HFFc6 (cell line): ENCODE measurements around the gene FRMD4A. TPM values are rescaled to one million over a fixed set of nuclear protein-coding genes. Genes with fewer than 3 reads are reported as not detected.

Experiments used
- DNase-seq: peaks from one replicate; pipeline ENCODE4 v3.0.0-alpha.2; 2018
- H3K27ac Mint-ChIP-seq: 2 replicates; pipeline ENCODE4 v1.8.0; 2020; ENCODE audit warnings: mild to moderate bottlenecking, mixed read lengths
- H3K27me3 Mint-ChIP-seq: 2 replicates; pipeline ENCODE4 v1.8.0; 2021; ENCODE audit warnings: mild to moderate bottlenecking, moderate library complexity, mixed read lengths; ENCODE audit not compliant: insufficient read depth
- H3K36me3 Mint-ChIP-seq: 2 replicates; pipeline ENCODE4 v1.8.0; 2021; ENCODE audit warnings: low read depth, mixed read lengths
- H3K4me1 Mint-ChIP-seq: 2 replicates; pipeline ENCODE4 v1.8.0; 2020; ENCODE audit warnings: low read depth, mixed read lengths
- H3K4me3 Mint-ChIP-seq: 2 replicates; pipeline ENCODE4 v1.8.0; 2020; ENCODE audit warnings: mild to moderate bottlenecking, moderate library complexity, mixed read lengths
- H3K9me3 Mint-ChIP-seq: 2 replicates; pipeline ENCODE4 v1.8.0; 2020; ENCODE audit warnings: mild to moderate bottlenecking, mixed read lengths
- CTCF ChIP-seq: fragments of 200-600 bp; sonication (generic); IDR thresholded peaks from 2 replicates; pipeline ENCODE4 v1.5.0; 2021; ENCODE audit warnings: antibody characterized with exemption, mild to moderate bottlenecking
- total RNA-seq, 6 experiments: library from RNA; stranded (reverse); fragmentation: NEBNext Ultra II Directional; extraction: Animal tissue kit (Norgen Biotek cat#: 25700); gene quantifications; 2 replicates in 1 of 6; 3 replicates in 5 of 6; pipeline ENCODE4 v1.2.3, GENCODE V29; 2021

The FRMD4A gene
- total RNA-seq, 6 experiments from 2014 or later: 76.7 to 117 (median 92.3) TPM

- Mint-ChIP-seq H3K9me3 (no peaks in the 10 kb centered on the region), H3K36me3 (peaks cover 24% of the 10 kb centered on the region), H3K4me3 (no peak overlapping the region), H3K27ac (no peak overlapping the region), H3K4me1 (peaks cover 11% of the 10 kb centered on the region), H3K27me3 (no peaks in the 10 kb centered on the region; the same call in 1 of the 2 replicates)
- no peak for DNase-seq
- TF ChIP-seq CTCF: no peak
Observed at GRCh38 chr10:13621931-13622330, 708.8 kb downstream of the FRMD4A start.

- DNase-seq: peak; percentile 4
- no peaks in the 10 kb centered on the region for H3K9me3 Mint-ChIP-seq
- H3K4me3 Mint-ChIP-seq: 0 out of 2 replicates have a peak overlapping the region, but pooled peaks have one; percentile 13
- H3K4me1 Mint-ChIP-seq: peaks cover 45% of the 10 kb centered on the region
- peaks cover 32% of the 10 kb centered on the region for H3K36me3 Mint-ChIP-seq
- peak overlapping the region; percentile 69 for H3K27ac Mint-ChIP-seq
- no peaks in the 10 kb centered on the region for H3K27me3 Mint-ChIP-seq
- TF ChIP-seq CTCF: no peak
Observed at GRCh38 chr10:13617116-13617515, 713.6 kb downstream of the FRMD4A start.

- no peak for TF ChIP-seq CTCF
- Mint-ChIP-seq H3K4me3 (peak overlapping the region; percentile 74), H3K36me3 (peaks cover 32% of the 10 kb centered on the region), H3K9me3 (no peaks in the 10 kb centered on the region), H3K27me3 (no peaks in the 10 kb centered on the region), H3K4me1 (peaks cover 45% of the 10 kb centered on the region), H3K27ac (peak overlapping the region; percentile 95)
- DNase-seq: no peak
Observed at GRCh38 chr10:13615650-13616300, 714.9 kb downstream of the FRMD4A start.

GRCh38 chr10:13614530-13615332, 716.0 kb downstream of the FRMD4A start:
- H3K36me3 Mint-ChIP-seq: peaks cover 28% of the 10 kb centered on the region

GRCh38 chr10:13613519-13613918, 717.2 kb downstream of the FRMD4A start:
- peaks cover 22% of the 10 kb centered on the region for H3K36me3 Mint-ChIP-seq
- H3K4me1 Mint-ChIP-seq: peaks cover 47% of the 10 kb centered on the region
- H3K27me3 Mint-ChIP-seq: no peaks in the 10 kb centered on the region
- no peaks in the 10 kb centered on the region for H3K9me3 Mint-ChIP-seq
- peak; percentile 75 for TF ChIP-seq CTCF
- peak; percentile 62 for DNase-seq
- H3K27ac Mint-ChIP-seq: peak overlapping the region; percentile 95
- no peak overlapping the region for H3K4me3 Mint-ChIP-seq

More at GRCh38 chr10:13614530-13615332, 716.0 kb downstream of the FRMD4A start:
- Mint-ChIP-seq H3K27ac (peak overlapping the region; percentile 95), H3K4me3 (peak overlapping the region; percentile 74), H3K27me3 (no peaks in the 10 kb centered on the region), H3K4me1 (peaks cover 45% of the 10 kb centered on the region), H3K9me3 (no peaks in the 10 kb centered on the region)
- peak; percentile 94 for DNase-seq
- TF ChIP-seq CTCF: peak; percentile 34; the same call in 1 of the 2 replicates
